ENCODE measurements around the gene SLC4A3. TPM values are rescaled to one million over a fixed set of nuclear protein-coding genes. Genes with fewer than 3 reads are reported as not detected.
A peak's percentile ranks its signal among the peaks of the same experiment; 100 is the strongest.

Gene SLC4A3
- total and polyA plus RNA-seq, 2 of the 13 experiments (the other 11 are each of a cell fraction or from before 2014, with no cell fraction given), result 0.18 to 0.95 TPM

DNA sequence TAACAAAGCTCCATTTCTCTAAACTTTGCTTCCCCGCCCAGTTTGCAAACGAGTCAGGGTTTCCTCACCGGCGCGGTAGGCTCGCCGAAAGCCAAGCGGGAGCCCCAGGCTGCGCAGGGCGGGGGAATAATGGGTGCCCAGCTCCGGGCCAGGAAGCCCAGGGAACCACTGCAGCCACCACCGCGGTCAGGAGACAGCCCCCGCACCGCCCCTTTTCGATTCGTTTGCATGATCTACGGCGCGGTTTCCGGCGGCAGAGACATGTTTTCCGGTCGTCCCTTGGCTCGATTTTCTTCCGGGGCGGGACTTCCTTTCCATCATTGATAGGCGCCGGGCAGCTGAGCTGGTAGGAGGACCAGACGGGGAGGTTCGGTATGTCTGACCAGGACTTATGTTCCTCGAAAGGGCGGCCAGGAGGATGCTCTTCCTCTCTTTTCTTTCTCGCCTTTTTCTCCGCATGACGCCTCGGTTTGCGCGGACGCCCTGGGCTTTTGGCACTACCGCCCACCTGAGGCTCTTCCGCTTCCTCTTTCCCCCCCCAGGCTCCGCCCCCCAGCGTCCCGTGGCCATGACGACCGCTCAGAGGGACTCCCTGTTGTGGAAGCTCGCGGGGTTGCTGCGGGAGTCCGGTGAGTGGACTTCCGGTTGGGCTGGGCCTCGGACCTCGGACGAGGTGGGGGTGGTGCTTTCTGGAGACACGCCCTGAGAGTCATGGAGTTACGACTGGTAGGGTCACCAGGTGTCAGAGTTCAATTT lies 29.7 kb upstream of the SLC4A3 start, which contains the start of gene STK11IP (continued):
- TF ChIP-seq, protein P1, sequence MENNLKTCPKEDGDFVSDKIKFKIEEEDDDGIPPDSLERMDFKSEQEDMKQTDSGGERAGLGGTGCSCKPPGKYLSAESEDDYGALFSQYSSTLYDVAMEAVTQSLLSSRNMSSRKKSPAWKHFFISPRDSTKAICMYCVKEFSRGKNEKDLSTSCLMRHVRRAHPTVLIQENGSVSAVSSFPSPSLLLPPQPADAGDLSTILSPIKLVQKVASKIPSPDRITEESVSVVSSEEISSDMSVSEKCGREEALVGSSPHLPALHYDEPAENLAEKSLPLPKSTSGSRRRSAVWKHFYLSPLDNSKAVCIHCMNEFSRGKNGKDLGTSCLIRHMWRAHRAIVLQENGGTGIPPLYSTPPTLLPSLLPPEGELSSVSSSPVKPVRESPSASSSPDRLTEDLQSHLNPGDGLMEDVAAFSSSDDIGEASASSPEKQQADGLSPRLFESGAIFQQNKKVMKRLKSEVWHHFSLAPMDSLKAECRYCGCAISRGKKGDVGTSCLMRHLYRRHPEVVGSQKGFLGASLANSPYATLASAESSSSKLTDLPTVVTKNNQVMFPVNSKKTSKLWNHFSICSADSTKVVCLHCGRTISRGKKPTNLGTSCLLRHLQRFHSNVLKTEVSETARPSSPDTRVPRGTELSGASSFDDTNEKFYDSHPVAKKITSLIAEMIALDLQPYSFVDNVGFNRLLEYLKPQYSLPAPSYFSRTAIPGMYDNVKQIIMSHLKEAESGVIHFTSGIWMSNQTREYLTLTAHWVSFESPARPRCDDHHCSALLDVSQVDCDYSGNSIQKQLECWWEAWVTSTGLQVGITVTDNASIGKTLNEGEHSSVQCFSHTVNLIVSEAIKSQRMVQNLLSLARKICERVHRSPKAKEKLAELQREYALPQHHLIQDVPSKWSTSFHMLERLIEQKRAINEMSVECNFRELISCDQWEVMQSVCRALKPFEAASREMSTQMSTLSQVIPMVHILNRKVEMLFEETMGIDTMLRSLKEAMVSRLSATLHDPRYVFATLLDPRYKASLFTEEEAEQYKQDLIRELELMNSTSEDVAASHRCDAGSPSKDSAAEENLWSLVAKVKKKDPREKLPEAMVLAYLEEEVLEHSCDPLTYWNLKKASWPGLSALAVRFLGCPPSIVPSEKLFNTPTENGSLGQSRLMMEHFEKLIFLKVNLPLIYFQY (CRISPR knock-in tag; IDR thresholded peaks at IDR 0.05; ENCODE audit: borderline replicate concordance), result peak; percentile 96
- TF ChIP-seq YY1 (IDR thresholded peaks at IDR 0.05; ENCODE audit: insufficient read depth, insufficient replicate concordance, low read depth, low read length) (peak; percentile 87), NCOA5 (CRISPR knock-in tag; IDR thresholded peaks at IDR 0.05) (no peak), ZNF598 (CRISPR knock-in tag; IDR thresholded peaks at IDR 0.05; ENCODE audit: borderline replicate concordance) (peak; percentile 87), DNMT3B (CRISPR knock-in tag; conservative IDR thresholded peaks at IDR 0.05) (peak; percentile 56; the same call in 1 of the 2 replicates), ZNF570 (CRISPR knock-in tag; IDR thresholded peaks at IDR 0.05; ENCODE audit: borderline replicate concordance) (no peak), ZSCAN31 (CRISPR knock-in tag; IDR thresholded peaks at IDR 0.05; ENCODE audit: low read depth) (peak; percentile 93; the same call in 1 of the 2 replicates), SRF (IDR thresholded peaks at IDR 0.05; ENCODE audit: low read depth, low read length) (peak; percentile 15; the same call in 1 of the 2 replicates), FOXP1 (IDR thresholded peaks at IDR 0.05) (no peak), FOXP1 (CRISPR knock-in tag; IDR thresholded peaks at IDR 0.05) (peak; percentile 11; the same call in 1 of the 2 replicates), CC2D1A (CRISPR knock-in tag; IDR thresholded peaks at IDR 0.05) (no peak), ZNF891 (CRISPR knock-in tag; IDR thresholded peaks at IDR 0.05) (0 out of 2 replicates have a peak, but pooled peaks have one; percentile 58), ZNF782 (CRISPR knock-in tag; IDR thresholded peaks at IDR 0.05; ENCODE audit: borderline replicate concordance) (0 out of 2 replicates have a peak, but pooled peaks have one; percentile 81), SRY (CRISPR knock-in tag; IDR thresholded peaks at IDR 0.05) (no peak), KDM3A (CRISPR knock-in tag; IDR thresholded peaks at IDR 0.05; ENCODE audit: low read depth) (peak; percentile 73; the same call in 1 of the 2 replicates), ZNF772 (CRISPR knock-in tag; IDR thresholded peaks at IDR 0.05) (peak; percentile 62), ZNF296 (CRISPR knock-in tag; conservative IDR thresholded peaks at IDR 0.05) (no peak), ZSCAN30 (CRISPR knock-in tag; IDR thresholded peaks at IDR 0.05) (0 out of 2 replicates have a peak, but pooled peaks have one; percentile 37), U2AF2 (IDR thresholded peaks at IDR 0.05; ENCODE audit: low read depth, low read length) (peak; percentile 100), ATAD3A (CRISPR knock-in tag; IDR thresholded peaks at IDR 0.05) (no peak), SCMH1 (CRISPR knock-in tag; IDR thresholded peaks at IDR 0.05; ENCODE audit: borderline replicate concordance) (no peak), ZNF652 (CRISPR knock-in tag; IDR thresholded peaks at IDR 0.05; ENCODE audit: borderline replicate concordance, low read depth) (0 out of 2 replicates have a peak, but pooled peaks have one; percentile 10), MAF1 (CRISPR knock-in tag; IDR thresholded peaks at IDR 0.05; ENCODE audit: borderline replicate concordance) (no peak), ZNF615 (CRISPR knock-in tag; IDR thresholded peaks at IDR 0.05; ENCODE audit: borderline replicate concordance) (0 out of 2 replicates have a peak, but pooled peaks have one; percentile 31), PHF8 (CRISPR knock-in tag; IDR thresholded peaks at IDR 0.05) (peak; percentile 87), SNAI1 (CRISPR knock-in tag; IDR thresholded peaks at IDR 0.05; ENCODE audit: borderline replicate concordance) (no peak; the same call in 1 of the 2 replicates)
- TF ChIP-seq, protein P2, sequence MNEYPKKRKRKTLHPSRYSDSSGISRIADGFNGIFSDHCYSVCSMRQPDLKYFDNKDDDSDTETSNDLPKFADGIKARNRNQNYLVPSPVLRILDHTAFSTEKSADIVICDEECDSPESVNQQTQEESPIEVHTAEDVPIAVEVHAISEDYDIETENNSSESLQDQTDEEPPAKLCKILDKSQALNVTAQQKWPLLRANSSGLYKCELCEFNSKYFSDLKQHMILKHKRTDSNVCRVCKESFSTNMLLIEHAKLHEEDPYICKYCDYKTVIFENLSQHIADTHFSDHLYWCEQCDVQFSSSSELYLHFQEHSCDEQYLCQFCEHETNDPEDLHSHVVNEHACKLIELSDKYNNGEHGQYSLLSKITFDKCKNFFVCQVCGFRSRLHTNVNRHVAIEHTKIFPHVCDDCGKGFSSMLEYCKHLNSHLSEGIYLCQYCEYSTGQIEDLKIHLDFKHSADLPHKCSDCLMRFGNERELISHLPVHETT (CRISPR knock-in tag; conservative IDR thresholded peaks at IDR 0.05), result peak; percentile 86
